ENCODE measurements around the gene ERC1. TPM values are rescaled to one million over a fixed set of nuclear protein-coding genes. Genes with fewer than 3 reads are reported as not detected.

Gene ERC1
- total and polyA plus RNA-seq, 2 experiments from 2014 or later, result 18.4 to 29.7 TPM

DNA sequence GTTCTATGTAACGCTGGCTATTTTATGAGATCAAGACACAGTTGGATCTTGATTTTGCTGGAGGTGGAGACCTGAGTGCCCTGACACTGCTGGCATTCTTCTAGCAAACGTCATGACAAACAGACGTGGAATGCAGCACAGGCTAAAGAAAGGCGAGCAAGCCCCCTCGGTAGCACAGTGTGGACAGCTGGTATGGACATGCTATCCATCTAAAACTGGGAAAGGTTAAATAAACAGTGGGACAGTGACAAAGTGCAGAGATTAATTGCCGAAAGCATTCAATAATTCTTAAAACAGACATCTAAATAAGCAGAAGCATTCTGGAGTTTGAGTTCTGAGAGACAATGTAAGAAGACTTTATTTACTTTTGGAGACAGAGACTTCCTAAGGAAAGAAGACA, 366.1 kb downstream of the ERC1 start:
- Histone ChIP-seq H3K4me1 (ENCODE audit: insufficient read depth) (no peaks in the 10 kb centered on the region), H3K27me3 (no peaks in the 10 kb centered on the region), H3K9me3 (ENCODE audit: low read depth) (no peaks in the 10 kb centered on the region), H2AFZ (no peak overlapping the region), H3K4me2 (no peak overlapping the region), H3K4me3 (no peak overlapping the region), H4K20me1 (ENCODE audit: insufficient read depth, poor library complexity, severe bottlenecking) (no peaks in the 10 kb centered on the region), H3K27ac (no peak overlapping the region), H3K36me3 (replicated peaks; ENCODE audit: insufficient read depth, low read depth) (no peaks in the 10 kb centered on the region), H3K9me2 (replicated peaks; ENCODE audit: insufficient read depth) (no peaks in the 10 kb centered on the region), H3K79me2 (no peaks in the 10 kb centered on the region)
- 29% methylated on average over 6 of the region's 6 CpGs for WGBS (ENCODE audit: low lambda C conversion rate, missing lambda C conversion rate)
- TF ChIP-seq, protein P1, sequence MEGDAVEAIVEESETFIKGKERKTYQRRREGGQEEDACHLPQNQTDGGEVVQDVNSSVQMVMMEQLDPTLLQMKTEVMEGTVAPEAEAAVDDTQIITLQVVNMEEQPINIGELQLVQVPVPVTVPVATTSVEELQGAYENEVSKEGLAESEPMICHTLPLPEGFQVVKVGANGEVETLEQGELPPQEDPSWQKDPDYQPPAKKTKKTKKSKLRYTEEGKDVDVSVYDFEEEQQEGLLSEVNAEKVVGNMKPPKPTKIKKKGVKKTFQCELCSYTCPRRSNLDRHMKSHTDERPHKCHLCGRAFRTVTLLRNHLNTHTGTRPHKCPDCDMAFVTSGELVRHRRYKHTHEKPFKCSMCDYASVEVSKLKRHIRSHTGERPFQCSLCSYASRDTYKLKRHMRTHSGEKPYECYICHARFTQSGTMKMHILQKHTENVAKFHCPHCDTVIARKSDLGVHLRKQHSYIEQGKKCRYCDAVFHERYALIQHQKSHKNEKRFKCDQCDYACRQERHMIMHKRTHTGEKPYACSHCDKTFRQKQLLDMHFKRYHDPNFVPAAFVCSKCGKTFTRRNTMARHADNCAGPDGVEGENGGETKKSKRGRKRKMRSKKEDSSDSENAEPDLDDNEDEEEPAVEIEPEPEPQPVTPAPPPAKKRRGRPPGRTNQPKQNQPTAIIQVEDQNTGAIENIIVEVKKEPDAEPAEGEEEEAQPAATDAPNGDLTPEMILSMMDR (IDR thresholded peaks at IDR 0.05; ENCODE audit: poor library complexity), result no peak
- TF ChIP-seq EZH2 (IDR thresholded peaks at IDR 0.05; ENCODE audit: borderline replicate concordance) (no peak), EZH2phosphoT487 (IDR thresholded peaks at IDR 0.05; ENCODE audit: low read depth, severe bottlenecking, unreplicated experiment) (no peak)
- no peak for DNase-seq (ENCODE audit: low spot score)

DNA sequence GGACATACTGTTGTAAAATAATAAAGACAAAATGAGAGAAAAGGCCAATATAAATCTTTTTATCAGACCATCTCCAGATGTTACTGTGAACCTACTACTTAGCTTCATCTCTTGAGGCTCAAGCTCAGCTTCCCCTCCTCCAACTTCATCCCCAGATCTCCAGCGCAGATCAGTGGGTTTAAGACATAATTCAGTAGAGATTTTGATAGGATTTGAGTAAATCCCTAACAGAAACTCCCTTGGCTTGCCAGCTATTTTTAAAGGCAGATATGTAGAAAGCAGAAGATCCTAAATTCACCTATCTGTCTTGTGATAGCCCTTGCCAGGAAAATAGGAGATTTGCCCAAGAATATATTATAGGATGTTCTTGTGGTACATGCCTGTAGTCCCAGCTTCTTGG, 366.7 kb downstream of the ERC1 start:
- Histone ChIP-seq H3K27me3 (no peaks in the 10 kb centered on the region), H3K4me3 (no peak overlapping the region), H4K20me1 (ENCODE audit: insufficient read depth, poor library complexity, severe bottlenecking) (no peaks in the 10 kb centered on the region), H3K9me2 (replicated peaks; ENCODE audit: insufficient read depth) (no peaks in the 10 kb centered on the region), H3K36me3 (replicated peaks; ENCODE audit: insufficient read depth, low read depth) (no peaks in the 10 kb centered on the region), H3K79me2 (no peaks in the 10 kb centered on the region), H3K4me1 (ENCODE audit: insufficient read depth) (no peaks in the 10 kb centered on the region), H3K4me2 (no peak overlapping the region), H2AFZ (no peak overlapping the region), H3K27ac (no peak overlapping the region), H3K9me3 (ENCODE audit: low read depth) (no peaks in the 10 kb centered on the region)
- 73% methylated on average over 1 of the region's 1 CpG for WGBS (ENCODE audit: low lambda C conversion rate, missing lambda C conversion rate)
- TF ChIP-seq, protein P1 (IDR thresholded peaks at IDR 0.05; ENCODE audit: poor library complexity), result no peak
- TF ChIP-seq EZH2phosphoT487 (IDR thresholded peaks at IDR 0.05; ENCODE audit: low read depth, severe bottlenecking, unreplicated experiment), result no peak
- no peak for TF ChIP-seq EZH2 (IDR thresholded peaks at IDR 0.05; ENCODE audit: borderline replicate concordance)
- DNase-seq (ENCODE audit: low spot score), result no peak

DNA sequence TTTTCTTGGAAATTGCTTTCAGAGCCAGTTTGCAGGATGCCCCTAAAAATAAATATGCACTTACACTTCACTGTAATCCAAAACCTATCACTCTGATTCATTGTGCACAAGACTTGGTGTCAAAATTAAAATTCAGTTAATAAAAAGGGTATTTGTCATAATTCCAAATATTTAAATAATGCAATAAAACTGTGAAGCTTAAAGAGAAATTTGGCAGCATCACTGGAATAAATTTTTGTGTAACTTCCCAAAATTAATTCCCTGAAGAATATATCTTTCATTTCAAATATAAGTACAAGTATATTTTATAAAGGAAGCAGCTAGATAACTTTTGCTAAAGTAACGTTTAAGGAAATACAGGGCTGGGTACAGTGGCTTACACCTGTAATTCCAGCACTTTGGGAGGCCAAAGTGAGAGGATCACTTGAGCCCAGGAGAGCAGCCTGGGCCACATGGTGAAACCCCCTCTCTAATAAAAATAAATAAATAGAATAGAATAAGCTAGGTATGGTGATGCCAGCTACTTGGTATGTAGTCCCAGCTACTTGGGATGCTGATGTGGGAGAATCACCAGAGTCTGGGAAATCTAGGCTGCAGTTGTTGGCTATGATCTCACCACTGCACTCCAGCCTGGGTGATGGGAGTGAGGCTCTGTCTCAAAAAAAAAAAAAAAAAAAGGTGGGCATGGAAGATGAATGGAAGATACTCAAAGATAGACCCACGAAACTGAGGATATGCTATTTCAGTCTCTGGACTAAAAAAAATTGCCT, 369.6 kb downstream of the ERC1 start:
- 88% methylated on average over 2 of the region's 2 CpGs for WGBS (ENCODE audit: low lambda C conversion rate, missing lambda C conversion rate)
- Histone ChIP-seq H3K79me2 (no peaks in the 10 kb centered on the region), H3K36me3 (replicated peaks; ENCODE audit: insufficient read depth, low read depth) (no peaks in the 10 kb centered on the region)

More for the DNA sequence above, 369.6 kb downstream of the ERC1 start:
- no peaks in the 10 kb centered on the region for H3K27me3 ChIP-seq
- H3K9me2 ChIP-seq (replicated peaks; ENCODE audit: insufficient read depth), result no peaks in the 10 kb centered on the region
- DNase-seq (ENCODE audit: low spot score), result no peak
- H3K4me3 ChIP-seq, result no peak overlapping the region
- no peak overlapping the region for H3K4me2 ChIP-seq
- H3K27ac ChIP-seq, result no peak overlapping the region
- no peaks in the 10 kb centered on the region for H4K20me1 ChIP-seq (ENCODE audit: insufficient read depth, poor library complexity, severe bottlenecking)
- H3K9me3 ChIP-seq (ENCODE audit: low read depth), result no peaks in the 10 kb centered on the region
- TF ChIP-seq EZH2 (IDR thresholded peaks at IDR 0.05; ENCODE audit: borderline replicate concordance) (no peak), EZH2phosphoT487 (IDR thresholded peaks at IDR 0.05; ENCODE audit: low read depth, severe bottlenecking, unreplicated experiment) (no peak)
- TF ChIP-seq, protein P1 (IDR thresholded peaks at IDR 0.05; ENCODE audit: poor library complexity), result no peak
- H2AFZ ChIP-seq, result no peak overlapping the region
- H3K4me1 ChIP-seq (ENCODE audit: insufficient read depth), result no peaks in the 10 kb centered on the region

All from hepatocyte (in vitro differentiated cells).